RCC 7860 (cell line): ENCODE results near the gene VEPH1.
"Not testable (repeated sequence)": the region's sequence is repeated elsewhere in the genome, so short reads cannot be mapped to it uniquely, and the experiment has no call there.

Source experiments
- DNase-seq: peaks from one replicate; pipeline ENCODE4 v3.0.0-alpha.2; 2015; ENCODE audit warnings: low spot score
- FAIRE-seq: peaks from 2 replicates; lab custom pipeline; 2012; peaks lifted over from hg19 to GRCh38; lab: Jason Lieb, UNC

Gene VEPH1

GRCh38 chr3:157355276-157355675 is 147.9 kb downstream of the VEPH1 start:
- FAIRE-seq (no peak), DNase-seq (peak; percentile 6)

DNA sequence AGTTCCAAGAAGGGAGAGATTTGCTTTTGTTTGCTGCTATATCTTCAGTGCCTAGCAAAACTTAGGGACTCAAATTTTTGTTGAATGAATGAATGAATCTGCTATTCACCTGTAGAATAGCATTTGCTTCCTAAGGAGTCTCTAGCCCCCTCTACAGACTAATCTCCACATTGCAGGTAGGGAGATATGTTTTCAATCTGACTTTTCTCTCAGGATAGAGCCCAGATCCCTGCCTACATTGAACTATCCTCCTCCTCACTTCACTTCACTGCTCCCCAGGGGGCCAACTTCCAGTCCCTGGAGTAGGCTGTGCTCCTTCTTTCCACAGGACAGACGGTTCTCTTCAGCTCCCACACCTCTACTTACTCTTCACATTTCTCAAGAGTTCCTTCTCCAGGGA is 148.5 kb downstream of the VEPH1 start:
- FAIRE-seq (no peak), DNase-seq (no peak)

GRCh38 chr3:157354254-157354653 is 149.0 kb downstream of the VEPH1 start:
- DNase-seq (no peak), FAIRE-seq (no peak)

DNA sequence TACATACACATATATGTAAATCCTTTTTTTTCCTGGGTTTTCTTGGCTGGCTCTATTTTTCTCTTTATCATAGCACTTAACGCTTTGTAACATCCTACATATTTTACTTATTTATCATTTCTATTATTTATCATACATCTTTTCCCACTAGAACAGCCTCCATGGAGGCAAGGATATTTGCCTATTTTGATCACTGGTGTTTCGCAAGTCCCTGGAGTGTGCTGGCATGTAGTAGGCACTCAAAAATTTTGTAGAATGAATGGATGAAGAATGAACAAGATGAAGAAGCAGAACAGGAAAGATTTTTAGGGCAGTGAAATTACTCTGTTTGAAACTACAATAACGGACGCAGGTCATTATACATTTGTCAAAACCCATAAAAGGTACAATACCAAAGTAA is 149.6 kb downstream of the VEPH1 start:
- FAIRE-seq (no peak), DNase-seq (no peak)

- no peak for DNase-seq
- no peak for FAIRE-seq
Measured at GRCh38 chr3:157351981-157352380, 151.2 kb downstream of the VEPH1 start.

- FAIRE-seq, result not testable (repeated sequence)
Measured at GRCh38 chr3:157350651-157351050, 152.6 kb downstream of the VEPH1 start.

GRCh38 chr3:157348304-157349075 is 154.7 kb downstream of the VEPH1 start:
- not testable (repeated sequence) for FAIRE-seq, DNase-seq

More at GRCh38 chr3:157350651-157351050, 152.6 kb downstream of the VEPH1 start:
- not testable (repeated sequence) for DNase-seq

GRCh38 chr3:157347577-157348303 is 155.5 kb downstream of the VEPH1 start:
- DNase-seq, result no peak
- no peak for FAIRE-seq

GRCh38 chr3:157336252-157337009 is 166.8 kb downstream of the VEPH1 start:
- no peak for FAIRE-seq
- no peak for DNase-seq

- DNase-seq, result peak; percentile 83
- FAIRE-seq, result peak; percentile 83
Measured at GRCh38 chr3:157335233-157336076, 167.8 kb downstream of the VEPH1 start.

- FAIRE-seq, result no peak
- no peak for DNase-seq
Measured at GRCh38 chr3:157333551-157333991, 169.6 kb downstream of the VEPH1 start.

DNA sequence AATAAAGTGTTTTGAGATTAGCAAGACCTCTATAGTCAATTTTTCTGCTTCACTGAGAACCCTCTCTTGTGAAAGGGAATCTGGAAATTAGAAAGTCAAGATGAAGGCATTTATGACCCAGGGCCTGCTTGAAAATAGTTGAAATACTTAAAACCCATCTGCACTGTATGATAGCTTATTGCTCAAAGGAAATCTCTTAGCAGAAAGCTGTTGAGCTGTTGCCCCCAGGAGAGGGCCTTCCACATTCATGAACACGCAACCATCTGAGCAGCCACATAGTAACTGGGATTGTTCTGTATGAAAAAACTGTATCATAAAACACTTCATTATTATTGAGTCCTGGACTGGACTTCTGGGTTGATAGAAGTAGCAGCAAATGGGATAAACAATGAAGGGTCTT is 173.0 kb downstream of the VEPH1 start:
- DNase-seq, result no peak
- no peak for FAIRE-seq

GRCh38 chr3:157329551-157329950 is 173.7 kb downstream of the VEPH1 start:
- no peak for FAIRE-seq
- DNase-seq, result no peak

GRCh38 chr3:157327837-157328236 is 175.4 kb downstream of the VEPH1 start:
- DNase-seq (no peak), FAIRE-seq (no peak)

- FAIRE-seq (no peak), DNase-seq (no peak)
Measured at GRCh38 chr3:157327018-157327417, 176.2 kb downstream of the VEPH1 start.

DNA sequence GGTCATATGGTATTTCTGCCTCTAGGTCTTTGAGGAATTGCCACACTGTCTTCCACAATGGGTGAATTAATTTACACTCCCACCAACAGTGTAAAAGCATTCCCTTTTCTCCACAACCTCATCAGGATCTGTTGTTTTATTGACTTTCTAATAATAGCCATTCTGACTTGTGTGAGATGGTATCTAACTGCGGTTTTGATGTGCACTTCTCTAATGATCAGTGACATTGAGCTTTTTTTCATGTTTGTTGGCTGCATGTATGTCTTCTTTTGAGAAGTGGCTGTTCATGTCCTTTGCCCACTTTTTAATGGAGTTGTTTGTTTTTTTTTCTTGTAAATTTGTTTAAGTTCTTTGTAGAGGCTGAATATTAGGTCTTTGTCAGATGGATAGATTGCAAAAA is 178.3 kb downstream of the VEPH1 start:
- DNase-seq, result not testable (repeated sequence)

DNA sequence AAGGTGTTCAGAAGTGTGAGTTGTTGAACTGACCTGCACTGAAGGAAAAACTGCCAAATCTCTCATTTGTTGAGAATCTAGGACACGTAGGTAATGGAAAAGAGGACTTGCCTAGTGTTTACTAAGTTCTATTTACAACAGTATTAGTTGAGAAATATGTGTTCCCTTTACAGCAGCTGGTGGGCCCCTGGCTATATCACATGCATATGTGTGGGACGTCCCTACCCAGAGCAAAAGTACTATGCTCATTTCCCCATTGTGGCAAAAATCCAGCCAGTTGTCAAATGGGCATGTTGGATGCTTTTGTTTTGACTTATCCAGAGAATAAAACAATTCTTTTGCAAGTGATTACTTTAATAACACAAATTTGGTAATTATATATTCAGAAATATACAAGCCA is 179.9 kb downstream of the VEPH1 start:
- FAIRE-seq (no peak), DNase-seq (no peak)

More for the DNA sequence above, 178.3 kb downstream of the VEPH1 start:
- FAIRE-seq, result not testable (repeated sequence)

- FAIRE-seq, result no peak
- no peak for DNase-seq
Measured at GRCh38 chr3:157319672-157320071, 183.5 kb downstream of the VEPH1 start.

- DNase-seq (no peak), FAIRE-seq (no peak)
Measured at GRCh38 chr3:157318639-157319288, 184.5 kb downstream of the VEPH1 start.

GRCh38 chr3:157317895-157318294 is 185.3 kb downstream of the VEPH1 start:
- peak; percentile 89 for FAIRE-seq
- DNase-seq, result peak; percentile 67
